Superior temporal gyrus (tissue), 1 donor: ENCODE measurements around the gene BCAS3.

Experiments
- DNase-seq: peaks from one replicate; pipeline ENCODE4 v3.0.0-alpha.2; 2016; ENCODE audit errors: extremely low spot score

Gene BCAS3

DNA sequence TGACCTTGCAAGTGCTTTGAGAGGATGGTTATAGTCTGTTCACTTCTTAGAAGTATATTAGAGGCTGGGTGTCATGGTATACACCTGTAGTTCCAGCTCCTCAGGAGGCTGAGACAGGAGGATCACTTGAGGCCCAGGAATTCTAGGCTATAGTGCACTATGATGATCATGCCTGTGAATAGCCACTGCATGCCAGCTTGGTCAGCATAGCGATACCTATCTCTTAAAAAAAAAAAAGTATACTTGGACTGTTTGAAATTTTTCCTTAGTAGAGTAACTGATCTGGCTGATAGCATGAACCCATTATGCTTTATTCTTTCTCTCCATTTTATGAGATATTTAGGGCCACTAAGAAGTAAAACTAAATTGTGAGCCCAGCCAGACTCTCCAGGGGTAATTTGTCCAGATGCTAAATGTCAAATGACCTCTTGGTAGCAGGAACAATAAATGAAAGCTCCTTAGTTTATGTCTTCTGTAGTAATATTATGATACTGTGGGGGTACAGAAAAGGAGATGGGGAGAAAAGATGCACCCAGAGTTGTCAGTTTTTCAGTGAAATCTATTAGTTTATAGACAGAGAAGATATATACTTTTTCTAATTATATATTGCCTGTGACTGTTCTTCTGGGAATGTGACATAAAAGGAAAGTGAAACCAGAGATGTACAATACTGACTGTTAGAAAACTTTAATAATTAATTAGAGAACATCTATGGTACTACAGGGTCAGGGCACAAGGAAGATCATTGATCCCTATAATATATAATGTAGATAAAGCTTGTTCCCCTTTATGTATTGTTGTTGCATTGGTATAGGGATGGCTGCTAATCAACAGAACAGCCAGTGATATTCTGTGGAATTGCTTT is 386.7 kb downstream of the BCAS3 start:
- DNase-seq, result no peak

DNA sequence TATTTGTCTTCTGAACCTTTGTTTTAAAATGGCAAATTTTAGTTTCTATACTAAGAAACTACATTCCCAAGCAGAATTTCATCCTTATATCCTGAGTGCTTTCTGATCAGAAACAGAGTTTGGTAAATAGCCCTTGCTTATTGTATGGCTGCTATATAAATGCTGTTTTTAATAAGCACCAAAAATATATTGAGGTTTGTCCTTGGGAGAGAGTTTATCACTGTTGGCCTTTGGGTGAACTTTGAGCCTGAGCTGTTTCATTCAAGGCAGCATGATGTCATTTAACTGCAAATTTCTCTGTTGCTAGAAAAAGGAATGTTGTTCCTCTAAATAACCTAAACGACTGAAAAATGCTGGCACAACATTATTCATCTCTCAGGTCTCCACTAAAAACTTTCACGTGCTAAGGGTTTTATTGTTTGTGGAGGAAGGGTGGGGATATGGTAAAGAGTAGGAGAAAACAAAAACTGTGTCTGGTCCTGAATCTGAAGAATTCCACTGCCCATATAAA is 387.7 kb downstream of the BCAS3 start:
- DNase-seq, result no peak

DNA sequence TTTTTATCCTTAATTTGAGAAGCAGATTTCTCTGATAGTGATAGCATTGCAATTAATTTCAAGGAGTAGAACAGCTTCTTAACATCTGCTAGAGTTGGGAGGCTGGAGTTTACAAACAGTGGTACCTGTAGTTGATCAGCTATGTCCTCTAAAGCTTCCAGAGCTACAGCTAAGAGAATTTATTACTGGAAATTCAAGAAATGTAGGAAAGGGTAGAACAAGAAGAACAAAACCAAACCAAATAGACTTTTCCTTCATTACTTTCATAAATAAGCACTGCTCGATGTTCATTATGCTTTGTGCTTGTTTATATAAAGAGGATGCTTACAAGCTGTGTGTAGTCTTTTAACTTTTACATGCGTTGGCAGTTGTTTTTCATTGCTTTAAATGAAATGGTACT is 388.4 kb downstream of the BCAS3 start:
- DNase-seq, result no peak

DNA sequence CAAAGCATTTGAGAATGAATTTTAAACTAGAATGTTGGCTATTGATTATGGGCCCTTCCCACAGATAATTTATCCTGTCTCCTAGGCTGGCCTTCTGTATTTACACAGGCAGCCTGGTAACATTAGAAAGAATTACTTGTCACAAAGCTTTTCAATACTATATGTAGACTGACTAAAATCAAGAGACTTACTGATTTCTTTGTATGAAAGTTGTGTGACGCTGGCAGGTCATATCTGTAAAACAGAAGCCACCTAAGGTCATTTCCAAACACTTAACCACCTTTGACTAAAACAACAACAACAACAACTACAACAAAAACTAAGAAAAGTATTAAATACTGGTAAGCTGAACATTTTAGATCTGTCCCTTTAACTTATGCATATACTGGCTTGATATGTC is 393.0 kb downstream of the BCAS3 start:
- no peak for DNase-seq

DNA sequence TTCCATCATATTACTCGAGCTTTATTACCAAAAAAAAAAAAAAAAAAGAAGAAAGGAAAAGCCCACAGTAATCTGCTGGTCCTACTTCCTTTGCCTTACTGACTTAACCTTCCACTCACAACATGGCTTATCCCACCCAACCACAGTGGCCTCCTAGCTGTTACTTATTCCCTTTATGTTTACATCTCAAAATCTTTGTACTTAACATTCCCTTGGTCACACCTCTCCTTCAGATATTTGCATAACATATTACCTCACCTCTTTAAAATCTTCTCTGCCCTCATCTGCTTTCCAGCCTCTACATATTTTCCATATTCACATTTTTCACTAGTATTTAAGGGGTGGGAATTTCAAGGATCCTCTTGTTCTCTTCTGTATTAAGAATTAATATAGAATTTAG is 395.0 kb downstream of the BCAS3 start:
- DNase-seq, result no peak

DNA sequence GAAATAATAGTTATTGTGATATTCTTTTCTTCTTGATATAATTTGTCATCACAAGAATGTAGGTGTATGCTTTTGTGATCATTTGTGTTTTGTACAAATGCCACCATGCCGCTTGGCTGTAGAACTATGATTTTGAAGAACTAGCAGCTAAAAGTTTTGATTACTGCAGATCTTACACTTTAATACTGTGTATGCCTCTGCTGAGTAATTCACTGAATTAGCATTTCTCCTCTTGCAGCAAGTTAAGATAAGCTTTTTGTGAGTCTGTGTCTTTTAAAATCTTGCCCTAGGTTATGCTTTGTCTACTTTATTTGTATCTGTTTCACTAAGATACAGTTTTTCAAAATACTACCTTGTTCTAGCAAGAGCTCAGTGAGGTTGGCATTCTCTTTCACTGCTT is 395.5 kb downstream of the BCAS3 start:
- DNase-seq, result no peak

DNA sequence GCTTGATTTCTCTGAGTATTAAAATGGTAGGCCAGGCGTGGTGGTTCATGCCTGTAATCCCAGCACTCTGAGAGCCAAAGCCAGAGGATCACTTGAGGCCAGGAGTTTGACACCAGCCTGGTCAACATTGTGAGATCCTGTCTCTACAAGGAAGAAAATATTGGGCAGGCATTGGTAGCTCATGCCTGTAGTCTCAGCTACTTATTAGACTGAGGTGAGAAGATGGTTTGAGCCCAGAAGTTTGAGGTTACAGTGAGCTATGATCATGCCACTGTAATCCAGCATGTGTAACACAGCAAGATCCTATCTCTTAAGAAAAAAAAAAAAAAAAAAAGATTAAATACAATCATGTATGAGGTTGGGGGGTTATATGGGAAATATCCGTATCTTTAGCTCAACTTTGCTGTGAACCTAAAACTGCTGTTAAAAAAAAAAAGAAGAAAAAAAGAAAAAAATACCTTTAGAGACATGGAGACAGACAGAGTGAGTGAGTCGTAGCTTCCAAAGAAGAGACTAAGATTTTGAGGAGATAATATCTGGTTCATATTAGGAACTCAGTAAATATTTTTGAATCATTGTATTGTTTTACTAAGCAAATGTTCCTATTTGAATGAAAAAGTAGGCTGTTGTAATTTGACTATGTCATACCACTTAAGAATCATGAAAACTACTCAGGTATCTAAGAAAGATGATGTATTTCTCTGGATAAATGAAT is 396.3 kb downstream of the BCAS3 start:
- no peak for DNase-seq

DNA sequence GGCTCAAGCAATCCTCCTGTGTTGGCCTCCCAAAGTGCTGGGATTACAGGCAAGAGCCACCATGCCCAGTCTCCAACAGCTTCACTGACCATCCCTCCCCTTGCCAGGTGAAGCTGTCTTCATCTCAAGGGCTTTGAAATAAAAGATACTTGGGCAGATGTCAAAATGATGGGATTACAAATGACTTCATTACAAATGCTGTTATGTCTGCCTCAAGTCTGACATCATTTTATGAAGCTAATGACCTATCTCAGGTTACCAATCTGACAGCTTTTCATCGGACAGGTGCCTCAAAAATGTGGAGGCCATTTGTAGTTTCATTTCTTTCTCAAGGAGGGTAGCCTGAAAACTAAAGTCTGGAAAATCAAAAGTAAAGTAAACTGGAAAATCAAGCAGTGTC is 398.3 kb downstream of the BCAS3 start:
- no peak for DNase-seq

DNA sequence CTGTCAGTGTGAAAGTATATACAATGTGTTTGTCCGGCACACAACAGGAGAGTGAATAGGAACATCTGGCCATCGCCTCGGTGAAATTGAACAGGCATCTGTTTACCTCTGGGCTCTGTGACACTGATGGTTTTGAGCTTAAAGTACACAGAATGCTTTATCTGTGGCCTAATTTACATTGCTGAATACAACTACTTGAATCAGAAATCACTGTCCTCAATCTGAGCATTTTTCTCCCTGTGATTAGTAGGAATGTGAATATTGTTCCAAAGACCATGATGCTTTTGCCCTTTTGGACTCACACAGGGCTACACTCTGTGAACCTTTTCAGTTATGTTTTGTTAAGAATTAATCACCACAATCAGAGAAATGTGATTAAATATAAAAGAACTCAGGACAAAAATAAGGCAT is 399.0 kb downstream of the BCAS3 start:
- no peak for DNase-seq

DNA sequence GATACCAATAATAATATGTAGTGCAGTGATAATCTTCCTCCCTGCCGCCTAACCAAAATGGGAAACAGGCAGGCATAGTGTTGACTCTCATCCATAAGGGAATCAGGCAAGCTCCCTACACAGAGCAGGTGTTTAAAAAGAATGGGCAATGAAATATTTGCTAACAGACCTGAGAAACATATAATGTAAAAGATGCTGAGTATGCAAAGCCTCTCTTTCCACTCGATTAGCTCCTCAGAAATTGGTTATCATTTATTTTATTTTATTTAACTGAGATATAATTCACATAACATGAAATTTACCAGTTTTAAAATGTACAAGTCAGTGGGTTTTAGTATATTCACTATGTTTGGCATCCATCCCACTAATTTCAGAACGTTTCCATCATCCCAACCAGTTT is 404.3 kb downstream of the BCAS3 start:
- DNase-seq, result no peak

DNA sequence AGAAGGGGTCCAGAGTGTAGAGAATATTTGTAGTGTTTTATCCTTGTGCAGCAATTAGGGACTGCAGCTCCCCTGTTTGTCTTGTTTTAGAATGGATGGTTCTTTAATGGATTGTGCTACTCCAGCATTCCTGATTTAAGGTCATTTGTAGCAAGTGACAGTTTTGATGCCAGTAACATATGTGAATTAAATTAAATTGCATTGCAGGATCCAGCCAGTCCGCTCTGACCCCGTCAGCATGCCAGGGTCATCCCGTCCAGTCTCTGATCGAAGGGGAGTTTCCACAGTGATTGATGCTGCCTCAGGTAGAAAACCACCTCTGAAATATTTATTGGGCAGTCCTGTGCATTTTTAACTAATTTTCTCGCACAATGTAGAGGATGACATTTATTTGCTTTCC is 406.6 kb downstream of the BCAS3 start:
- no peak for DNase-seq

DNA sequence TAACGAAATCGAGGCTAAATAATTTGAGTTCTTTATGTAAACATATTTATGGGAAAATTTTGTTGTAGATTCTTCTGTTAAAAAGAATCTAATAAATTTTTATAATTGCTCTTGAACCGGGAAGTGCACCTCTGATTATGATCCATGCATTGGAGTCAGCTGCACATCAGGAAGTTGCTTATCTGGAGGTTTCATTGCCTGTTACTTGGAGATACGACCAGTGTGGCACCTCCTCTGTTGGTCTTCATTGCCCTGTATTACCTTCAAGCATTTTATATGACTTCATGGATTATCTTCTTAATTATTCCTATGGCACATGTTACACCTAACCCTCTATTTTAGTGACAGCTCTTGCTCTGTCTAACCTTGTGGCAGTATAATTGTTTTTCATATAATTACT is 409.4 kb downstream of the BCAS3 start:
- DNase-seq, result no peak

DNA sequence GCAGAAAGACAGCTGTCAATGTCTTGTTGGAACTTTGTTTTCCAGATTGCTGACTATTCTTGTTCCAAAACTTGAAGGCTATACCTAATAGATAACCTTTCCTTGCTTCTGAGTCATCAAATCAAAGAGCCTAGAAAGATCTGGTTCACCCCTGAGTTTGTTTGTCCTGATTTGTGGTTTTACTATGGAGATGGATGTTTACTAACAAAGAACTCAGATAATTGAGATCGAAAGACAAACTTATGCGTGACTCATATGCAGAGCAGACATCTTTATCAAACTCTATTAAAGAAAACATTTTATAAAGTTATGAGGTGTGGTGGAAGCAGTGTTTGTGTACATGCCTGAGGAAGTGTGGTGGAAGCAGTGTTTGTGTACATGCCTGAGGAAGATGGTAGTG is 410.9 kb downstream of the BCAS3 start:
- DNase-seq, result no peak

DNA sequence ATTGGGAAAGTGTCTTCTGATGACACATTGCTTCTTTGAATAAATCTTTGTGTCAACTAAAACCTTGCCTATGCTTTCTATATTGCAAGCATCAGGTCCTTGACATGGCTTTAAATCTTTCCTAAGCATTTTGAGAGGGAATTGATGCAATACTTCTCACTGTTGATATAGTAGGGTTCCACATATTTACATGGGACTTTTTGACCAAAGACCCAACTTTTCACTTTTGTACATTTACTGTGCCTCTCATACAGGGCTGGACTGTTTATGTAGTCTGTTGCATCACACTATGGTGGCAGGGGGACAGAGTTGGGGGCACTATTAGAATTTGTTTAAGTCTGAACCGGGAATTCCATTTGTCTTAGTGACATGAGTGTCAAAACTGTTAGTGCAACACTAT is 413.4 kb downstream of the BCAS3 start:
- no peak for DNase-seq

DNA sequence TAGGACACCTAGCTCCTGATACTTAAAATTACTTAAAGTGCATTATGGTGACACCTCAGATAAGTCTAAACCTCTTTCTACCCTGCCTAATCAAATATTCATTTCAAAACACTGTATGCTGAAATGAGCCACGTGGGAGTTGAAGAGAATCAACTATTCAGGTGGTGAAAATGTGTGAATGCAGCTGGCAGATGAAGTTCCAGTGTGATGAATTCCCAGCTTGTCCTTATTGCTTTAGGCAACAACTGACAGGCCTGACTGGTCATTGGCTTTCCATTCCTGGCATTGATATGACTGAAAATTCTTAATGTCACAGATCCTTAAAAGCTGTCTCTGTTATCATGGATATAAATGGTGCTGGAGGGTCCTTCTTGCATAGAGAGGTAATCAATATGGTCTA is 420.1 kb downstream of the BCAS3 start:
- DNase-seq, result no peak

DNA sequence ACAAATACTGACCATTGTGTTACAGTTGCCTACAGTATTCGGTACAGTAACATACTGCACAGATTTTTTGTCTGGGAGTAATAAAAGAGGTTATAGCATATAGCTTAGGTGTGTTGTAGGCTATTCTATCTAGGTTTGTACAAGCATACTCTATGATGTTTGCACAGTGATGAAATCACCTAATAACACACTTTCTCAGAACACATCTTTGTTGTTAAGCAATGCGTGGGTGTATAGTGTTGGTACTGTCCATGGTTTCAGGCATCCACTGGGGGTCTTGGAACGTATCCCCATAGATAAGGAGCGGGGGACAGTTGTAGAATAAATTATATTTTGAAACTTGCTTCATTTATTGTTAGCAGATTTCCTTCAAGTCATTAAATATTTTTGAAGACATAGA is 428.7 kb downstream of the BCAS3 start:
- DNase-seq, result no peak

DNA sequence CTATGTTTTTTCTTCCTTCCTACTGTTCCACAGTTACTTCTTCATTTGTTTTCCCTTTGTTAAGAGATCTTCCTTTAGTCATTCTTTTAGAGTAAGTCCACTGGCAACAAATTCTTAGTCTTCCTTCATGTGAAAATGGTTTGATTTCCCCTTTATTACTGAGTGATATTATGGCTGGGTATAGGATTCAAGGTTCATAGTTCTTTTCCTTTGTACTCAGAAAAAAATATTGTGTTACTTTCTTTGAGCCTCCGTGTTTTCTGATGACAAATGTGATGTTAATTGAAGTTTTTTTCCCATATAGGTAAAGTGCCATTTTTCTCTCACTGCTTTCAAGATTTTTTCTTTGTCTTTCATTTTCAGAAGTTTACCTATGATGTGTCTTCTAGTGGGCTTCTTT is 438.9 kb downstream of the BCAS3 start:
- DNase-seq, result no peak

DNA sequence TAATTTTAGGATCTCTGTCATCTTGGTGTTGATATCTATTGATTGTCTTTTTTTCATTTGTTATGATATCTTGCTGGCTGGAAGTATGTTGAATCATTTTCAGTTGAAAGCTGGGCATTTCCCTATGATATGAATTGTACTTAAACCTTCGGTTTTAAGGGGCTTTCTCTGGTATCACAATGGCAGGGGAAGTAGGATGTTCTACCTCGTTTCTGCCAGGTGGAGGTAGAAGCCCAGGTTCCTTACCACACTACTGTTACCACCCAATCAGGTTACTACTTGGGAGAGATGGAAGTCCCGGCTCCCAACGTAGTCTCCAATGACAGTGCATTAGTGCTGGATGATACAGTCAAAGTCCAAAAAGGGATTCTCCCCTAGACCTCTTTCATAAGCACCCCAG is 440.3 kb downstream of the BCAS3 start:
- DNase-seq, result no peak

DNA sequence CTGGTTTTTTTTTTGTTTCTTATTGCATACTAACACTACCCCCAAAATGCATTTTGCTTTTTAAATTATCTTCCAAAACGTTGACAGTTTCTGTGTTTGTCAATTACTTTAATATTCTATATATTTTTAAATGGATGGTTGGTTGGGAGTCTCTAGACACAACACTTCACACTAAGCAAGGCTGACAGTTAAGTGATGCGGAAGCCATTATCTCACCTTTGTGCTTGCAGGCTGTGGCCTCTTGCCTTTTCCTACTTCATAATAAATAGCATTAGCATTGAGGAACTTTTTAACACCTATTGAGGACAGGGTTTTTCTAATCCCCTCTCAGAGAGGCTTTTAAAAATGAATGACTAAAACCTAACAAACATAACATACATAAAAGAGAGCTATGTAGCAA is 441.2 kb downstream of the BCAS3 start:
- no peak for DNase-seq

DNA sequence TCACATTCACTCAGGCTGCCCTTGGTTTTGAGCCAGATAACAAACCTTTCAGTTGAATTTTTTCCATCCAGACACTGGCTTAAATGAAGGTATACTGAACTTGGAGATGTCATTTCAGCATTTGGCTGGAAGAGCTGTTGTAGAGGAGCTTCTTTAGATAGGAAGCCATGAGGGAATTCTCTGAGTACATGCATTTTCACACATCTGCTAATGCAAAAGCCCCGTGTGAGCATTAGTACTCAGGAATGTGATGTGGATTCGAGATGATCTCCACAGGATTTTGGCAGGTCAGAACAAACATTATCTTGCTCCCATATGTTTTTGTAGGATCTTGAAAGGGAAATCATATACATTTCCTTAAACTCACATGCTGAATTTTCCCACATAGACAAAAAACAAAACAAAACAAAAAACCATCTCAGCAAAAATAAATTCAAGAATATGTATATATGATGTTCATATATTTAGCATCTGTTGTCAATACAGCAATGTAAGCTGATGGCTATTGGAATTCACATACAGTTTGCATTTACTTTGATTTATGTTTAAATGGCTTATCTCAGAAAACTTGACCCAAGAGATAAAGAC is 444.8 kb downstream of the BCAS3 start:
- DNase-seq, result no peak

DNA sequence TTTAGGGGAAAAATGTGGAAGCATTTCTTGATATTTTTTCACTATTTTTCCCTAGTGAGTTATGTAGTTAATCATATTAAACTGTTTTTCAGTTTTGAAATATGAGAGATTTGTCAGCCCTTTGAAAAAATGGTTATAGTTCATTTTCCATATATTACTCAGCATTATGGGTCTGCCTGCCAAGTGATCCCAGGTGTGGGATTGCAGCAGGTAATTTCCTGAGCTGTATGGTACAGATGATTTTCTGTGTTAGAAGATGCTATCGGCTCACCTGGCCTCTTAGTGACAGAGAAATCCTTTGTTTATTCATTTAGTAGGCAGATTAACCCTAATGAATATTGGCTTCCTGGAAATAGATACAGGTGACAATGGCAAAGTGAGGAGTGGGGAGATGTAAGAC is 446.9 kb downstream of the BCAS3 start:
- DNase-seq, result no peak

DNA sequence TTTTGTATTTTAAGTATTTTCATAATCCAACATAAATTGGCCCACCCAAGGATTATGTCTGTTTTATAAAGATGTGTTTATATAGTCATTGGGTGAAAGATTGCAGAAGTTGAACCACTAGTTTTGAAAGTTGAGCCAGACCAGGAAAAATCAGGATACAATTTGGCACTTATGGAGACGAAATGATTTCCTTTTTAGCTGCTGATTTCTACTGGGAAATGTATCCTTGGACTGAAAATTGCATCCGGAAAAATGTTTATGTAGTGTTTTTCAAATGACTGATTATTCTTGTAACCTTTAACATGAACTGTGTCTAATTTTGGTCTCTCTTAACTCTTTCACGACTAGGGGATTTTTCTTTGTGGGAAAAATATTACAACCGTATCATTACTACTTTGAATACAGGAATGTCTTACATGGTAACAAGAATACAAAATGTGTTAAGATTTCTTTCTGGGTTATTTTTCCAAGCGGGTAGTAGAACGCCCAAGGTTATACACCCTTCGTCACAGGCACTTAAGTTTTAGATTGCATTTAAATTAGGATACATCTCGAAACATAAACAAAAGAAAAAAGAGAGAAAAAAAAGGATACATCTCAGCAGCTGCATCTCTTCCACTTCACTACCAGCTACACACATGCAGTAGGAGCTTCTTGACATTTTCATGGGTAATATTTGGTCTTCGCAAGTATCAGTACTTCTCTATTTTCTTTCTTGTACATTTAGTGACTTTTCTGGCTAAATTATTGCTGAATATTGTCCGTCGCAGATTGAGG is 449.0 kb downstream of the BCAS3 start:
- DNase-seq, result no peak
